Measurements from ENCODE around the gene FBN1.

The FBN1 gene

DNA sequence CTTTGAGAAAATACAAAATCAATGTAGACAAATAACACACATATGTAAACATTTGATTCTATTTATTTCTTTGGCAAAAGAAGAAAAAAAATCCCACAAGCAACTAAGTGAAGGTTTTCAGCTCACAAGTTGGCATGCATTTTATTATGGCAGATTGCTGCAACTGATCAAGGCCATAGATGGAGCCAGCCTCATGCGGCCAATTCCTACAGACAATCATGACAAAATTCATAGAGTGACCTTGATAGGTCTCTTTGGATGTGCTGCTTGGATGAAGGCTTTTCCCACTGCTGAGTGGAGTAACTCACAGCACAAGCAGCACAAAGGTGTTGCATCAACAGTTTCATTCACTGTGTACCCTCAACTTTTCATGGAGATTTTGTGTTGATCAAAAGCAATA lies 22.1 kb downstream of the FBN1 start:
- no peak for DNase-seq (ENCODE audit: low spot score)

DNA sequence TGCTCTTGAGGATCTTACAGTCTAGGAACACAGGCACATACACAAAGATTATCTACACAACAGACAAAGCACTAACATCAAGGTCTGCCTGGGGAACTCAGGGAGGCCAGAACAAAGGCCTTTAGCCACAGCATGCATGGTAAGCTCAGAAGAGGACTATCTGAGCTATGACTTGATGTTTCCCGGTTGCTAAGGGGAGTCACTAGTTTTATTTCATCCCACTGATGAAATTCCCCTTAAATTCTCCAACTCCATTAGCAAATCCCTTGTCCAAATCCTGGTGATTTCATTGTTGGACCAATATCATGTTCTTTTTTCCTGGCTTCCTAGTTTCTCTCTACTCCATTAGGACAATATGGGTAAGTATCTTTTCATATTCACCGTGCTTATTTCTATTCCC lies 23.3 kb downstream of the FBN1 start:
- no peak for DNase-seq (ENCODE audit: low spot score)

DNA sequence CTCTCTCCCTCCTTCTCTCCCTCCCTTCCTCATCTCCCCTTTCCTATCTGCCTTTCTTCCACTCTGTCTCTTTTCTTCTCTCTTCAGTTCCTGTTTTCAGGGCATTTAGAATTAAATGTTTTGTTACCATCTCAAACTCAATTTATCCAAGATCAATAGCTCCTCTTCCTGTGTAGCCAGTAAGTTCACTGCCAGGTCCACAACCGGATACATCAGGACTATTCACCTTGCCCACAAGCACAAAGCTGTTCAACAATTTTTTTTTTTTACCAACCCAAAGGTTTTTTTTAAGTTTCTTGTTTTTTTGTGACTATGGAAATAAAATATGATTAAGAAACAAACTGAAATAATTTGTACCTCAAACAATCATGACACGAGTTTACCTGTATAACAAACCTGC lies 26.1 kb downstream of the FBN1 start:
- no peak for DNase-seq (ENCODE audit: low spot score)

DNA sequence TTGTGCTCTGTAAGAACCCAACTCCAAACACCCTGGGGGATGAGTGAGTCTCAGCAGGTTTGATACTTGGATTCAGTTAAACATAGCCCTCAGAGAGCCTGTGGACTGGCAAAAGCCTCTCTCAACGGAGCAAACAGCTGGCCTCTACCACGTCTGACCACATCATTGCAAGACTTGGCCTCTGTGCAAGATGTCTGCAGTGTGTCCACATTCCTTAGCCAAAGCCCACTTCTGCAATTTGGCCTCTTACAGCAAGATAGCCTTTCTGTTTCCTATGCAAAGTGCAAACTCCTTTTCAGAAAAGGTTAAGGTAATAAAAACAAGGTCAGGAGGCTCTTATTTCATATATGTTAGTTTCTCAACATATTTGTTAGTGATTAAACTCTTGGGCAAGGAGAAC lies 27.9 kb downstream of the FBN1 start:
- DNase-seq (ENCODE audit: low spot score), result no peak

DNA sequence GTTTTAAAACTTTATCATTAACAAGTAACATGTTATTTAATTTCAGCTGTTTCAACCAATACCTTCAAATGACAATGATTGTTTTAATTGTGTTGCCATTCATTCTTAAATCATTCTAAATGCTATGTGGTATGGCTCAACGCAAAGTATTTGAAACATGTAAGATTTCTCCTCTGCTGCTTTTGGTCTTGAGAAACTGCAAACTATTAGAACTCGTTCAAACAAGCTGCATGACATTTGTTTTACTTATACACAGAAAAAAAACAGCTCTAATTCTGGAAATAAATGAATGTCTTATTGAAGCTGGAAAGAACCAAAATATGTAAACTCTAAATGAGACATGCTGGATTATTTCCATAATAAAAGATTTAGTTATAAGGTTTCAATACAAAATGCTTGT lies 29.3 kb downstream of the FBN1 start:
- no peak for DNase-seq (ENCODE audit: low spot score)

DNA sequence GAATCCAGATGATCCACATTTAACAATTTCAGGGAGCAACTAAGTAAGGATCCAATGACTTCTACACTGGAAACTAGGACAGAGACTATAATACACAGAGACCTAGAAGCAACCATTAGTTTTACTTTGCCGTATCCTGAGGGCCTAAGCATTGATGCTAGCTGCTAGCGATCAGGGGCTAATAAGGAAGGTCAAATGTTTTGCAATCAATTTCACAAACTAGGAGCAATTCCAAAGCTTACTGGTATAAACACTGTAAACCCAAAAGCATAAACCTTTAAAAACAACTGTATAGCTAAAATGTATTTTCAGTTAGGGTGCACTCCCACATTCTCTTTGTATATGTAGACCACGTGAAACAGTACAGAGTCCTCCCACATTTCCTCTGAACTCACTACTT lies 31.5 kb downstream of the FBN1 start:
- no peak for DNase-seq (ENCODE audit: low spot score)

DNA sequence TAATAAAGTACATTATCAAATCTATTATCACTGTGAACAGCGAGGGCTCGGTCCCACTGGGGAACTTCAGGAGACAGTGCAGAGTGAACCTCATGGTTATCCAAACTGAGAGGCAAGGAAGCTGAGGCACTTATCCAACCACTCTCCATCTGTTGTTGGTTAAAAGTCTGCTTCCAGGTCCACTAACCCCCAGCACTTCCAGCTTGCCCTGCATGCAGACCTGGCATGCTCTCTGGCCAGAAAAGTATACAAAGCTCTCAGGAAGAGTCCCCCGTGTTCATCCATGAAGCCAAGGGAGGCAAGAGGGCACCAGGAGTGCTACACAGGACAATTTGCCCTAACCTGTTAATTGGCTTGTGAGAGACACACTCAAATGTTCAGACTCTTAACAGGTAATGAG lies 36.0 kb downstream of the FBN1 start:
- DNase-seq (ENCODE audit: low spot score), result no peak

DNA sequence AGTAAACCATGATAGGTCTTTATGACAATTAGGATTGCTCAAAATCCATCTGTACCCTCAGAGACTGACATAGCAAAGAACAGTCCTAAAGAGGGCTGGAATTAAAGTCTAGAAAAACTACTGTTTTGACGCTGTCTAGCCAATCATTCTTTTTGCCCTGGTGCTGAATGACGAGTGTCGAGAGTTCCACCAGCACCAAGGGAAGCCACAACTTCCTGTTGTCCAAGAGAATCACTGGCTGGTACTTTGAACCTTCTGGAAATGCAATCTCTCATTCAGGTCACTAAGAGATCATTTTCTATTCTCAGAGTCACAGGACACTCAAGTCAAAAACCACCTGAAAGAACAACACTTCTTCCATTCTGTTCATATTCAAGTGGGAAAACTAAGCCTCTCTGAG lies 37.7 kb downstream of the FBN1 start:
- DNase-seq (ENCODE audit: low spot score), result no peak

DNA sequence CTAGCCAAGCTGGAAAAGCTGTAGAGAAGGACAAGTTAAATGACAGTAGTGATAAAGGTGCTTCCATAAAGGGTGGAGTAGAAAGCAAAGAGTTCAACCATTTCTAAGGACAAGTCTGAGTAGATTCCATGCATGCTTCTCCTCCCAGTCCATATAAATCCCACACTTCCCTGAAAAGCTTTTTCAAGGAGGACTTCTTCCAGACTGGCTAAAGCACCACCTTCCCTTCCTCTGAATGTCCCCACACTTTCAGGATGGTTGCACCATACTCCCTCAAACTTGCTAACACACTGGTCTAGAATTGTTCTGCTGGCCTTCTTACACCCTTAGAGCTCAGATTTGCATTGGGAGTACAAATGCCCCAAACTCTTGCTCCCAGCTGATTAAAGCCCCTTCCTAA lies 40.9 kb downstream of the FBN1 start:
- DNase-seq (ENCODE audit: low spot score), result no peak

DNA sequence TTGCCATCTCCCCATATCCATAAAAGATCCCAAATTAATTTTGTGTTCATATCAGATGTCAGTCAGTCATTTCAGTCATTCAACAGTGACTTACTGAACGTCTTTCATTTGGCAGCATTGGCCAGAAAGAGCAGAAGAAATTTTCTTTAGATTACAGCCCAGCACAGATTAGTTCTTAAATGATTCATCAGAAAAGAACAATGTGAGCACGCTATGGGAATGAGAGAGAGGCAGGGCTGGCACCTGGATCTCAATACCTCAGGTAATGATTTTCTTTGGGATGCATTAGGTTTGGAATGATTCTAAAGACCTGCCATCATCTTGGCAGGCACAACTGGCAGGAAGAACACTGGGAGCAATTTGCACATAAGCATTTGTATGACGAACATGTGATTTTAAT lies 41.6 kb downstream of the FBN1 start:
- no peak for DNase-seq (ENCODE audit: low spot score)

DNA sequence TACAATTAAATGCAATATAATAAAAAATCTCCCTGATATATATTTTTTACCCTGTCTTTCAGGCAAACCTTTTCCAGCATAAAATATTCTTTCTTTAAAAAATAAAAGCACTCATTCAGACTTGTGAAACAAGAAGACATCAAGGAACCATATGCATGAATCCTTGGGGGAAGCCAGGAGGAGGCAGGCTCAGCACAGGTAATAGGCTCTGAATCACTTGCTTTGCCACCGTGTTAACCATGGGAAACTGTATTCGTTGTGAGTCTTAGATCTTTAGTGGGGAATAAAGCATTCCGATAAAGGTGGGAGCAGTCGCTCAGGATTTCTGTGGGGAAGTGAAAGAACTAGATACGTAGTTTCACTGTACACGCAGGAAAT lies 42.4 kb downstream of the FBN1 start:
- no peak for DNase-seq (ENCODE audit: low spot score)

DNA sequence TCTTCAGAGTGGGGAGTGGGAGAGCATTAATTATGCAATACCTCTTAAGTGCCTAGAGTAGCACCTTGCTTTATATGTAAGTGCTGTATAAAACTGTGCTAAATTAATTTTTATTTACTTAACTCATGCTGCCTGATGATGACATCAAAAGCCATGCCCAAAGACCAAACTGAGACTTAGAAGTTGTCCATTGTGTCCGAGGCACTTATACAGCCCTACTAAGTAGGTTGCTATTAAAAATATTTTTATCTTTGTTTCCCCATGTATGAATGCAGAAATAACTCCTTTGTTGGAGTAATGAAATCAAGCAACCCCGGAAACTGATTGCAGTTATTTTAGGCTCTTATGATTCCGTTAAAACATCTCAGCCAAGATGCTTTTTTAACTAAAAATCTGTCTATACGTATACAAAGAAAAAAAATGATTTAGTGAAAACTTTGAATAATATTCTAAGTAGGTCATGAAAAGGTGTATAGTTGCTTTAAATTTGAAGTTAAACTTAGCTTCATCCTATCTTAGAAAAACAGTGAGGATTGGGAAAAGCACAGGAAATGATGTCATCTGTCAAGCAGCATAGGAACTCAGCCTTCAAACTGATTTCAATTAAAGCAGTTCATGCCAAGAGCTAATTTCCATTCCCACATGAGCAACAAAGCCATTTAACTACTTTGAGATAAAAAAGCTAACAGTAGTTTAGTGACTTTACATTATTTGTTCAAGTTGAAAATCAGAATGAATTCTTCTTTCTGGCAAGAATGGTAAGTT lies 43.0 kb downstream of the FBN1 start:
- DNase-seq (ENCODE audit: low spot score), result no peak

DNA sequence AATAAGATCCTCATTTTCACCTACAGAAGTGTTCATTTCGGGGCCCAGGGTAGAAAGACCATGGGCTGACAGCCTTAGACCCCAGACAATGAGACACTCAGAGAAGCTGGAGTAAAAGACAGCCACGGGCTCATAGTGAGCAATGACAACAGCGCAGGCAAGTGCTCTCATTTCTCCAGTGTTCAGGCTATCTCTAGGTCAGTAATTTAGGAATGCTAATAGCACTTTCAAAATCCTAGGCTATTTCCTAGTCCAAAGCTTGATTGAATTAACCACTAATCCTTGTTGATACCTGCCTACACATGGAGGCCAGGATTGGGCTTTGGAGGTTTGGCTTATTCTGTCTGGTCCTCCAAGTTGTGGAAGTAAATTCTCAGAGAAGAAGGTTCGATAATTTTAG lies 44.4 kb downstream of the FBN1 start:
- no peak for DNase-seq (ENCODE audit: low spot score)

DNA sequence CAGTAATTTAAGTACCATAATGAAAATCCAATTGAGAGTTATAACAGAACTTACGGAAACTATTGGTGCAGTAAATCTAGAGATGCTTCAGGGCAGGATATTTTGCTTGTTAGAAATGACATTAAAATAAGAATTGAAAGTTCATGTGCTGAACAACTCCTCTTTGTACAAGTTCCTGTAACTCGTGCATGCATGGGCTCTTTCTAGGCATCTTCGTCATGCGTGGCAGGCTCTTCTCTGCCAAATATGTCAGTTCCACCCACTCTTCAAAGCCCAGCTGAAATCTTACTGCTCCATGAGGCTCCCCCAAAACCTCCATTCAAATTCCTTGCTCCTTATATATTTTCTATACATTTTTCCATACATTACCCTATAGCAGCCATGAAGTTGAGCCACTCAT lies 48.7 kb downstream of the FBN1 start:
- DNase-seq (ENCODE audit: low spot score), result no peak

DNA sequence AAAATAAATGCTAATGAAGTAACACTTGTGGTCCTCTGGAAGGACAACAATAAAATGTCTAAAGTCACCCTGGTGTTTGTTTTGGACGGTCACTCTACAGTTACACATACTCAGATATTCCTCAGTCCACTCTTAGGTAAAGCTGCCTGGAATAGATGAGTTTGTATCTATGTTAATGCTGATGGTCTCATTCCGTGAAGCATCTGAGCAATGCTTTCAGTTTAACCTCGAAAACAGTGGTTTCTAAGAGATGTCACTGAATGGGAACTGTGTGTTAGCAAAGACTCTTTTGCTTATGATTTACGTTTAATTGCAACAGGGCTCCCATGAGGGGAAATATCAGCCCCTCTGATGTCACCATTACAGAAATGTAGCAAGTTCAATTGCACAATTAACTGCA lies 49.1 kb downstream of the FBN1 start:
- no peak for DNase-seq (ENCODE audit: low spot score)

DNA sequence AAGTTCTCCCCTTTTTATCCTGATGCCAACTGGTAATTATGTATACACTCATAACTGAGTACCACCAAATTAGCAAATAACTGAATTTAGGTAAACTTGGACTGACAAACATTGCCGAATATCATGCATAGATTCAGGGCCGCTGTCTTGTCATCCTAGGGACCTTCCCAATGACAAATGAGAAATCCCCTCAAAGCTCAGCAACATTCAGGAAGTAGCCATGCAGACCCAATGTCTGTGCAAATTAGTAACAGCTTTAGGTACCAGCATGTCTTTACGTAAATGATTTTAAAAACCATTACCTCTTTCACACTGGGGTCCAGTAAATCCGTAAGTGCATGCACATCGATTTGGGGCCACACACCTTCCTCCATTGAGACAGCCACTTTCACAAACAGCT lies 49.5 kb downstream of the FBN1 start:
- no peak for DNase-seq (ENCODE audit: low spot score)

DNA sequence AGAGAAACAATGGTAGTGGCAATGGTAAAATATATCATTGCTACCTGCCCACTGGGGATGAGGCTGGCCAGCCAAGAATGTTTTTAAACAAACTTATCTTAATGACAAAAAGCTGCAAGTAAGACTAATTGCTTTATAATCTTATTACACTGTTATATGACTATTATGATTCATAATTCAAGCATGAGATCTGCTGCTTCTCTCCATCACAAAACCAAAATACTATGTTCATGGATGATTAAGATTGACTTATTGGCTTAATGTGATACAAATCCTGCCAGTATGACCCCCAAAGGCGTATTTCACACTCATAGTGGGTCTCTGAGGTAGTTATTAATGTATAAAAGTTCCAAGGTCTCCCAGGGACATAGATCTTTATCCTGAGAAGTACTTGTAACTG lies 52.6 kb downstream of the FBN1 start:
- no peak for DNase-seq (ENCODE audit: low spot score)

DNA sequence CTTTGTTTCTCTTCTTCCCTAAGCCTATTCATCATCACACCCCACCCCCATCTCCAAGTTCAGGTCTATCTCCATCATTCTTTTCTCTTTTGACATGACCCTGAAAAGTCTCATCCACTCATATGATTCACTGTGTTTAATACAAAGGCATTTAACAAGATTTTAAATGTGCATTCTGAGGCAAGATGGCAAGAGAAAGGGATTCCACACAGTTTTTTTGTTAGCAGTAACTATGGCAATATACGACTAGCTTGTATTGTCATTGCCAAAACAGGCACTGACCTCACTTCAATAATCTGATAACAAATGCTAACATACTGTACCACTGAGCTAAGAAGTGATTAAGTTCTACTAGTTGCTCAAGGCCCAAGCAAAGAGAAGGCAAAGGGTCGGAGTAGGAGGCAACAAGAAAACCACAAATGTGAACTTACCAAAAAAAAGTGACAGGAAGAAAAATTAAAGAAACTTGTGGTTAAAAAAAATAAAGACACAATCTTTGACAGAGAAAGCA lies 53.2 kb downstream of the FBN1 start:
- DNase-seq (ENCODE audit: low spot score), result no peak

DNA sequence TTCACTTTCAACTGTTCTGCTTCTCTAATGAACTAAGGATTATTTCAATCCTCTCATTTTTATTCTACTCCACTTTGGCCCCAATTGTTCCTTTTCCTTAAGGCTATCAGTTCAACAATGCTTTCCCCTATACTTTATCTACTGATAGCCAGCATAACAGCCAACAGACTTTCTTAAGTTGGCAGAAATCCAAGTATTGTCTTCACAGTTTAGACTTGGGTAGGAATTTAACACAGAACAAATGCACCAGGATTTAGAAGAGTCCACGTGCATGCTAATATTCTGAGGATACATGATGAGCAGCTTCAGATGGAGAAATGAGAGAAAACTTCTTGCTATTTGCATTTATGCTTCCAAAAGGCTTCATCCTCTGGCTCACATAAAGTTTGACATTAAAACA lies 54.8 kb downstream of the FBN1 start:
- no peak for DNase-seq (ENCODE audit: low spot score)

DNA sequence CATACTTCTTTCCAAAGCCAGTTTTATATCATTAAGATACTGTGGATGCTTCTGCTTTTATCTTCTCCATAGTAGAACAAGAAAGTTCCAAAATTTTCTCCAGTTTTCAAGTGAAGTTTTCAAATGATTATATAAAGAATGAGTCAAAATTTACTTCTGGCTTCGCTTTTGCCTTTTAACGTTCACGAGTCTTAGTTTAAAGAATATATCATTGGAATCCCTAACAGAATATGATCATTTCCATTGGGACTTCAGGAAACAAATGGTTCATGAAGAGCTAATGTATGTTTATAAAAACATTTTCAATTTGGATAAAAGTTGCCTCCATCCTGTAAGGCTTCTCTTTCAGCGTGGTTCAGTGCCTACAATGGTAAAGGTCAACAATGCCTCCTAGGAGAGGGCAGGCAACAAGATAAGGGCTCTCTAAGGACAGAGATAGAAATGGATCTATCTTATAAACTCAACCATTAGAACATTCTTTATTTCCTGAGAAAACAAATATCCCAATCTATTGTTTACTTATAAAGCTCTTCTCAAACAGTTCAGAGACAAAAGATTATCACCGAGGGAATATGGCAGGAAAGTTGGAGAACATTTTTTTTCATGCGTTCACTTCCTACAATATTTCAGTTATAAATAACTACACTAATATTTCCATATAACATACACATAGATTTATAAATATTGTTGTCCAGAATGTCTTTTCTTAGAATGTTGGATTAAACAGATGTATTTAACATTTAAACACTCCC lies 60.5 kb downstream of the FBN1 start:
- no peak for DNase-seq (ENCODE audit: low spot score)

DNA sequence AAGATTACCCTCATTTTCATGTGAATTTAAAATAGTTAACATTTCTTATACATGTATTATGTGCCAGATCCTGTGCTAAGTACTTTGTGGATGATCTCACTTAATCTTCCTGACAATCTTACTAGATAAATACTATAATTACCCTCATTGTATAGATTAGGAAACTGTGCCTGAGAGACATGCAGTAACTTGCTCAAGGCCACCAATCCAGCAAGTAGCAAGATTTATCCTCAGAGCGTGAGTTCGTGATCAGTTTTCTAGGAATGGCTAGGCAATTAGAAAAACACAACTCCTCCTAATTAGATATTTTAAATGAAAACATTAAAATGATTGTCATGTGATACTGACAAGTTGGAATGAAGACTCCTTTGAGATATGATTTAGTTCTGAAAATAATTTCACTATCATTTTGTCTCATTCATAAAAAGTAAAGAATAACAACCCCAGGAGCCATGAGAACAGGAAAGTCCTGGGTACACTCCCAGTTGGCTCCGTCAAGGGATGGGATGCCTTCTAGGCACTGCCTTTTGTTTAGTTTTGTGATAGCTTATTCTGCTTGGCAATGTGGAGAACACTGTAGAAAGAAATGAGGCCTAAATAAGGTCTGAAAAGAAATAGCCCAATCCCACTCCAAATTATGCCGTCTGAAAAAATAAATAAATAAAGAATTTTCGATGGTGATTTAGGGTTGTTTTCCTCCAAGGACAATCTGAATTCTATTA lies 61.3 kb downstream of the FBN1 start:
- DNase-seq (ENCODE audit: low spot score), result no peak

DNA sequence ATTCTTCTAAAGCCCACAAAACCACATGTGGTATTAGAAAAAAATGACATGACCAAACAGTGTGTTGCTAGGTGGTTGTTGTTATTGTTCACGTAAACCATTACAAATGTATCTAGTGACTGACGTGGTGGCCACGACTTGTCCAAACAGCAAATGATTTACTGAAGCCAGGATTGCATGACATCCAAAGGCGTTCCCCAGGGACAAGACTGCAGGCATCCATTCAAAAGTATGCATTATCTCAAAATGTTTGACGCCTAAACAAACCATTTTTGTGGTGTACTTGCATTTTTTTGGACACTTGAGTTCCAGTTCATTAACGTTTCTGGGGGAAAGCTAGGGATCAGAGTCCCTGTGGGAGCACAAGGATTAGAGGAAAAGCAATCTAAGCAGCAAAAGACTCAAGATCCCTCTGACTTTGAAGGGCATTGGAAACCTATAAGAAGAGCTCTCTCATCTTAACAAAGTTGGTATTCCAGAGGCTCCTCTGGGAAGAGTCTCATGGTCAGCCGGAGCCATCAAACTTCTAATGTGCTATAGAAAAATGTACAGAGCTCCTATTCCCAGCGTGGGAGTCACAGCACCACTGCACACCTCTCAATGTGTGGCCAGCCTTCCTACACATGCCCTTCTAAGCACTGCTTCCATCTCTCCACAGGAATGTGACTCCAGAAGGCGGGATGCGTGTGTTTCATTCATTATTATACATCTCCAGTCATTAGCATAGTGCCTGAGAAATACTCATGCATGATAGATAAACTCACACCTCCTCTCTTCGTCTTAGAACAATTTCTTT lies 62.9 kb downstream of the FBN1 start:
- DNase-seq (ENCODE audit: low spot score), result no peak

Data from cerebellar cortex (tissue), 1 donor.